ENCODE data around the gene RNASE7. TPM values are rescaled to one million over a fixed set of nuclear protein-coding genes. Genes with fewer than 3 reads are reported as not detected.
A peak's percentile ranks its signal among the peaks of the same experiment; 100 is the strongest.
"Not testable (repeated sequence)": the region's sequence is repeated elsewhere in the genome, so short reads cannot be mapped to it uniquely, and the experiment has no call there.

The RNASE7 gene
- total RNA-seq, 4 donors from 2014 or later, result not detected

GRCh38 chr14:21039585-21040369, 2.4 kb upstream of the RNASE7 start:
- Histone ChIP-seq H3K27me3 (no peaks in the 10 kb centered on the region), H3K27ac (peak overlapping the region; percentile 85 to 93), H3K4me3 (no peak overlapping the region), H3K36me3 (no peaks in the 10 kb centered on the region), H3K9me3 (no peaks in the 10 kb centered on the region), H3K4me1 (peaks cover 0 to 4% of the 10 kb centered on the region in 2 donors)
- peak; percentile 60 to 72 for DNase-seq
- intact Hi-C loops (cut with DNase I; ENCODE audit: low total_unique reads), result no loop called here
- peak; percentile 77 to 90 (median 80) for TF ChIP-seq CTCF (IDR thresholded peaks at IDR 0.05)
- TF ChIP-seq POLR2A (IDR thresholded peaks at IDR 0.05), result no peak

GRCh38 chr14:21040370-21040925, 1.7 kb upstream of the RNASE7 start:
- intact Hi-C loops (cut with DNase I; ENCODE audit: low total_unique reads), result no loop called here
- no peak for DNase-seq
- H3K9me3 ChIP-seq, result no peaks in the 10 kb centered on the region
- H3K27me3 ChIP-seq, result no peaks in the 10 kb centered on the region
- no peak overlapping the region for H3K4me3 ChIP-seq
- H3K36me3 ChIP-seq, result no peaks in the 10 kb centered on the region
- H3K4me1 ChIP-seq, result peaks cover 0 to 4% of the 10 kb centered on the region in 2 donors
- peak overlapping the region; percentile 85 to 93 for H3K27ac ChIP-seq
- no peak for TF ChIP-seq POLR2A (IDR thresholded peaks at IDR 0.05)
- TF ChIP-seq CTCF (IDR thresholded peaks at IDR 0.05), result no peak

GRCh38 chr14:21040941-21041340, 1.2 kb upstream of the RNASE7 start:
- H3K9me3 ChIP-seq; H3K36me3 ChIP-seq; H3K4me3 ChIP-seq; DNase-seq; H3K27ac ChIP-seq; H3K4me1 ChIP-seq; intact Hi-C loops (cut with DNase I; ENCODE audit: low total_unique reads); H3K27me3 ChIP-seq: not testable (repeated sequence)

- Histone ChIP-seq H3K36me3 (no peaks in the 10 kb centered on the region), H3K27me3 (no peaks in the 10 kb centered on the region), H3K9me3 (no peaks in the 10 kb centered on the region), H3K27ac (no peak overlapping the region), H3K4me1 (peaks cover 0 to 1% of the 10 kb centered on the region in 2 donors), H3K4me3 (no peak overlapping the region)
- no peak for TF ChIP-seq POLR2A (IDR thresholded peaks at IDR 0.05)
- TF ChIP-seq CTCF (IDR thresholded peaks at IDR 0.05), result no peak
- no peak for DNase-seq
- intact Hi-C loops (cut with DNase I; ENCODE audit: low total_unique reads), result loop anchor here (2.0 kb wide), 1 partner anchor 30 kb away; no protein-coding TSS in a partner anchor
Observed at GRCh38 chr14:21042918-21043317, 756 bp downstream of the RNASE7 start.

- intact Hi-C loops (cut with DNase I; ENCODE audit: low total_unique reads), result loop anchor here (2.0 kb wide), 1 partner anchor 31 kb away; no protein-coding TSS in a partner anchor
- Histone ChIP-seq H3K9me3 (no peaks in the 10 kb centered on the region), H3K36me3 (no peaks in the 10 kb centered on the region), H3K27ac (no peak overlapping the region), H3K4me3 (no peak overlapping the region), H3K27me3 (no peaks in the 10 kb centered on the region), H3K4me1 (no peaks in the 10 kb centered on the region)
- no peak for TF ChIP-seq POLR2A (IDR thresholded peaks at IDR 0.05)
- TF ChIP-seq CTCF (IDR thresholded peaks at IDR 0.05), result no peak
- DNase-seq, result no peak
Observed at GRCh38 chr14:21043387-21043973, 1.3 kb downstream of the RNASE7 start.

All from uterus (tissue), 4 donors.